PC-9 (cell line): ENCODE results near the gene TSR3. TPM values are rescaled to one million over a fixed set of nuclear protein-coding genes. Genes with fewer than 3 reads are reported as not detected.

ENCODE experiments used
- BruUV-seq: library from RNA; stranded (reverse); fragments of 400-500 nt; replicated peaks from 2 replicates; lab custom pipeline; 2021; lab: Mats Ljungman, UMichigan
- CTCF ChIA-PET: fragments of 300-600 bp; sonication (Branson Sonifier 250); formaldehyde crosslinking; loops from one replicate; lab custom pipeline; 2022; ENCODE audit warnings: antibody characterized with exemption; lab: Charles Lee
- POLR2A ChIA-PET: fragments of 300-600 bp; sonication (Branson Sonifier 250); formaldehyde crosslinking; loops from one replicate; lab custom pipeline; 2022; ENCODE audit warnings: antibody characterized with exemption; ENCODE audit not compliant: unreplicated experiment; lab: Charles Lee
- DNase-seq, 2 experiments: peaks; one replicate each; pipeline versions ENCODE4 v3.0.0 to v3.0.0-alpha.2; 2015 to 2022; ENCODE audit warnings: mixed read lengths in 1 of 2
- H2AFZ ChIP-seq: fragments of 200-600 bp; sonication (generic); 2 replicates; pipeline ENCODE4 v1.8.1; 2017; ENCODE audit warnings: antibody characterized with exemption
- H3F3A ChIP-seq: fragments of 200-600 bp; sonication (generic); 2 replicates; pipeline ENCODE4 v1.8.1; 2017; ENCODE audit warnings: antibody characterized with exemption, mild to moderate bottlenecking, low read depth; ENCODE audit not compliant: insufficient read depth
- H3K27ac ChIP-seq: fragments of 200-600 bp; sonication (generic); 2 replicates; pipeline ENCODE4 v1.6.1; 2016; ENCODE audit warnings: mixed run types
- H3K27me3 ChIP-seq: fragments of 200-600 bp; sonication (generic); 2 replicates; pipeline ENCODE4 v1.6.1; 2016; ENCODE audit warnings: low read depth, mixed run types; ENCODE audit not compliant: insufficient read depth
- H3K36me3 ChIP-seq: fragments of 200-600 bp; sonication (generic); 2 replicates; pipeline ENCODE4 v1.6.1; 2016; ENCODE audit warnings: low read depth, mixed run types
- H3K4me1 ChIP-seq: fragments of 200-600 bp; sonication (generic); replicated peaks from 2 replicates; pipeline ENCODE4 v1.6.1; 2016; ENCODE audit warnings: mixed run types; ENCODE audit not compliant: insufficient read depth
- H3K4me2 ChIP-seq: fragments of 200-600 bp; sonication (generic); 2 replicates; pipeline ENCODE4 v1.6.1; 2017; ENCODE audit warnings: mixed run types
- H3K4me3 ChIP-seq: fragments of 200-600 bp; sonication (generic); 2 replicates; pipeline ENCODE4 v1.6.1; 2016; ENCODE audit warnings: mixed run types
- H3K79me2 ChIP-seq: fragments of 200-600 bp; sonication (generic); 2 replicates; pipeline ENCODE4 v1.6.1; 2017; ENCODE audit warnings: low read depth, mixed run types
- H3K9me2 ChIP-seq: fragments of 200-600 bp; sonication (generic); 2 replicates; pipeline ENCODE4 v1.8.1; 2017; ENCODE audit warnings: mild to moderate bottlenecking; ENCODE audit not compliant: insufficient read depth
- H3K9me3 ChIP-seq: fragments of 200-600 bp; sonication (generic); 2 replicates; pipeline ENCODE4 v1.8.1; 2016; ENCODE audit warnings: low read depth; ENCODE audit not compliant: insufficient read depth
- H4K20me1 ChIP-seq: fragments of 200-600 bp; sonication (generic); 2 replicates; pipeline ENCODE4 v1.8.1; 2017; ENCODE audit not compliant: insufficient read depth
- EZH2 ChIP-seq: fragments of 200-600 bp; sonication (generic); IDR thresholded peaks from 2 replicates; pipeline ENCODE4 v1.8.0; 2017; ENCODE audit warnings: antibody characterized with exemption, low read depth
- intact Hi-C: fragments of 100-400 bp; cut with micrococcal nuclease; formaldehyde crosslinking; loops from one replicate; pipeline ENCODE4 v1.10.0; 2022; ENCODE audit not compliant: unreplicated experiment
- total RNA-seq: library from RNA; stranded (reverse); gene quantifications from 2 replicates; pipeline ENCODE4 v1.2.3, GENCODE V29; 2021
- TF ChIP-seq, protein P1 (sequence below): fragments of 200-600 bp; sonication (generic); conservative IDR thresholded peaks from 2 replicates; pipeline ENCODE4 v1.6.1; 2017; ENCODE audit warnings: mixed run types, antibody characterized with exemption, mild to moderate bottlenecking, moderate library complexity

TSR3 gene
- total RNA-seq, 1 experiment from 2014 or later: 69.5 TPM

DNA sequence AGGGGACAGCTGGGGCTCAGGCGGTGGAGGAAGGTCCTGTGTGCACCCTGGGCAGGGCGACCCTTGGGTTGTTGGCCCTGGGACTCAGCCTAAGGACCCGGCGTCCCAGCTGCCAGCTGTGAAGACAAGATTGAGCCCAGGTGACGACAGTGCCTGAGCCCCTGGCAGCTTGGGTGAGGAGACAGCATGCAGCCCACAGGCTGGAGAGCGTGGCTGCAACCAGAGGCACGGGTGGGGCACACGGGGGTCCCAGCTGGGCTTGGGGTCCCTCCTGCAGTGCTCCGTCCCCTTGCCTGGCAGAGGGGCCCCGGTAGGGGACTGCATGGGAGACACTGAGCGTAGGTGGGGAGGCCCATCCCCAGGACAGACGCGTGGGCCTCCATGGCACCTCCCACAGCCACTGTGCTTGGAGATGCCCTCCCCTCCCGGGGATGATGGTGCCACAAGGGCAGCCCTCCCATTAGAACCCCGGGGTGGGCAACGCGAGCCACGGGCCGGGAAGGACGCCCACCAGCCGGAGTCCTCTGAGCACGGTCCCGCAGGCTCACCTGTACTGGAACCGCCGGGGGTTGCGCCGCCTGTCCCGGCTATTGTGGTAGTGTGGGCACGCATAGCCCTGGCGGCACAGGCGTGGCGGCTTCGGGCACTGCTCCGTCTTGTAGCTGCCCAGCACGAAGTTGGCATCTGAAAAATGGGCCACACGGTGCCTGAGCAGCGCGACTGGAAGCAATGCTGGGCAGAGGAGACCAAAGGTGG lies 47.3 kb upstream of the TSR3 start:
- DNase-seq: no peak
- no peaks in the 10 kb centered on the region for H3K79me2 ChIP-seq
- no peaks in the 10 kb centered on the region for H3K4me1 ChIP-seq
- H3K9me2 ChIP-seq: no peaks in the 10 kb centered on the region
- no peaks in the 10 kb centered on the region for H3K36me3 ChIP-seq
- H3K4me3 ChIP-seq: no peak overlapping the region
- no peaks in the 10 kb centered on the region; the same call in 1 of the 2 replicates for H3F3A ChIP-seq
- no TSS peak for BruUV-seq
- intact Hi-C loops: no loop called here
- TF ChIP-seq, protein P1, sequence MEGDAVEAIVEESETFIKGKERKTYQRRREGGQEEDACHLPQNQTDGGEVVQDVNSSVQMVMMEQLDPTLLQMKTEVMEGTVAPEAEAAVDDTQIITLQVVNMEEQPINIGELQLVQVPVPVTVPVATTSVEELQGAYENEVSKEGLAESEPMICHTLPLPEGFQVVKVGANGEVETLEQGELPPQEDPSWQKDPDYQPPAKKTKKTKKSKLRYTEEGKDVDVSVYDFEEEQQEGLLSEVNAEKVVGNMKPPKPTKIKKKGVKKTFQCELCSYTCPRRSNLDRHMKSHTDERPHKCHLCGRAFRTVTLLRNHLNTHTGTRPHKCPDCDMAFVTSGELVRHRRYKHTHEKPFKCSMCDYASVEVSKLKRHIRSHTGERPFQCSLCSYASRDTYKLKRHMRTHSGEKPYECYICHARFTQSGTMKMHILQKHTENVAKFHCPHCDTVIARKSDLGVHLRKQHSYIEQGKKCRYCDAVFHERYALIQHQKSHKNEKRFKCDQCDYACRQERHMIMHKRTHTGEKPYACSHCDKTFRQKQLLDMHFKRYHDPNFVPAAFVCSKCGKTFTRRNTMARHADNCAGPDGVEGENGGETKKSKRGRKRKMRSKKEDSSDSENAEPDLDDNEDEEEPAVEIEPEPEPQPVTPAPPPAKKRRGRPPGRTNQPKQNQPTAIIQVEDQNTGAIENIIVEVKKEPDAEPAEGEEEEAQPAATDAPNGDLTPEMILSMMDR: no peak
- no peak for TF ChIP-seq EZH2
- H3K27ac ChIP-seq: no peak overlapping the region
- H3K27me3 ChIP-seq: no peaks in the 10 kb centered on the region
- ChIA-PET POLR2A (interaction anchor here (0.5 kb wide), 1 partner anchor 66 kb away, joined by 3 read pairs; no protein-coding TSS in a partner anchor), CTCF (no interaction called here)
- H3K4me2 ChIP-seq: no peak overlapping the region
- no peaks in the 10 kb centered on the region for H4K20me1 ChIP-seq
- no peaks in the 10 kb centered on the region for H3K9me3 ChIP-seq
- no peak overlapping the region for H2AFZ ChIP-seq

DNA sequence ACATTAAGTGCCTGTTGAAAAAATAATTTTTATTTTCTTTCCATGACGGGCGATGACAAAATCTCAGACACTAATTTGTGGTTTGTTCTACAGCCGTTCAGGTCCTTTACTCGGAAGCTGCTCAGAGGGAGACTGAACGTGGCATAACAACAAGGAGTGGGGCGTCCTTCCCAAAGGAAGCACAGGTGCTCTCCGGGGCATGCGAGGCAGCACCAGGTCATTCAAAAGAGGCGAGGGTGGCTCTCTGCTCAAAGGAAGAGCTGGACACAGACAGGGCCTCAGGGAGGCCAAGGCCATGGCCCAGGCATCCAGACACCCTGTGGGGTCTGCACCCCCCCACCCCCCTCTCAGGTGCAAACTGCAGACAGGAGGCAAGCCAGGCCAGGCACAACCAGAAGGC lies 46.7 kb upstream of the TSR3 start:
- Histone ChIP-seq H3K27me3 (no peaks in the 10 kb centered on the region), H3F3A (no peaks in the 10 kb centered on the region; the same call in 1 of the 2 replicates), H2AFZ (no peak overlapping the region), H3K36me3 (no peaks in the 10 kb centered on the region), H4K20me1 (no peaks in the 10 kb centered on the region), H3K4me1 (no peaks in the 10 kb centered on the region), H3K9me2 (no peaks in the 10 kb centered on the region), H3K4me3 (no peak overlapping the region), H3K4me2 (no peak overlapping the region), H3K9me3 (no peaks in the 10 kb centered on the region), H3K27ac (no peak overlapping the region), H3K79me2 (no peaks in the 10 kb centered on the region)
- ChIA-PET CTCF (no interaction called here), POLR2A (interaction anchor here (0.5 kb wide), 1 partner anchor 66 kb away, joined by 3 read pairs; no protein-coding TSS in a partner anchor)
- TF ChIP-seq, protein P1: no peak
- no peak for TF ChIP-seq EZH2
- intact Hi-C loops: no loop called here
- DNase-seq: no peak
- no TSS peak for BruUV-seq

DNA sequence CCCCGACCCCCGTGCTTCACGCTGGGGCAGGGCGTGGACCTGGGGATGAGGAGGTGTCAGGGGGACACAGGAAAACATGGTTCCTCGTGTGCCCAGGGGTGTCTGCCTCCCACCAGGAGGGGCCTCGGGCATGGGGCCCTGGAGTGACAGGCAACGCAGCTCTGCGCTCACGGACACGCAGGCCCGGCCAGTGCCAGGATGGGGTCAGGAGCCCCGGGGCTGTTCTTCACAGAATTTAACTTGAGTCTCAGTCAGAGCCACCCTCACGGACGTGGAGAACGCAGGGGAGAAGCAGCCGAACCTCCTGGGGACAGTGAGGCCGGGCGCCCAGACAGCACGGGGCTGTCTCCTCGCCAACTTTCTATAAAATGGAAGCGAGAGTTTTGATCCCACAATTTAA lies 46.1 kb upstream of the TSR3 start:
- intact Hi-C loops: no loop called here
- no peaks in the 10 kb centered on the region for H4K20me1 ChIP-seq
- no peaks in the 10 kb centered on the region; the same call in 1 of the 2 replicates for H3F3A ChIP-seq
- no peak overlapping the region for H3K4me3 ChIP-seq
- H3K9me2 ChIP-seq: no peaks in the 10 kb centered on the region
- H3K4me2 ChIP-seq: no peak overlapping the region
- H3K9me3 ChIP-seq: no peaks in the 10 kb centered on the region
- CTCF ChIA-PET: no interaction called here
- no peaks in the 10 kb centered on the region for H3K36me3 ChIP-seq
- H2AFZ ChIP-seq: no peak overlapping the region
- no peaks in the 10 kb centered on the region for H3K79me2 ChIP-seq
- BruUV-seq: no TSS peak
- no peak for TF ChIP-seq EZH2
- TF ChIP-seq, protein P1: no peak
- POLR2A ChIA-PET: no interaction called here
- no peak for DNase-seq
- no peaks in the 10 kb centered on the region for H3K27me3 ChIP-seq
- no peak overlapping the region for H3K27ac ChIP-seq
- no peaks in the 10 kb centered on the region for H3K4me1 ChIP-seq
